ENCODE data around the gene P2RX3. TPM values are rescaled to one million over a fixed set of nuclear protein-coding genes. Genes with fewer than 3 reads are reported as not detected.

Gene P2RX3
- total RNA-seq, 2 experiments from 2014 or later: not detected

GRCh38 chr11:57410287-57410686 is 72.1 kb downstream of the P2RX3 start:
- Mint-ChIP-seq H3K9me3 (ENCODE audit: insufficient read depth) (no peaks in the 10 kb centered on the region), H3K4me3 (no peak overlapping the region), H3K27ac (no peak overlapping the region), H3K36me3 (ENCODE audit: low read depth) (peaks cover 82% of the 10 kb centered on the region), H3K4me1 (ENCODE audit: low read depth) (peaks cover 32% of the 10 kb centered on the region), H3K27me3 (ENCODE audit: low read depth) (no peaks in the 10 kb centered on the region)
- CTCF ChIA-PET: interaction anchor here (1.0 kb wide), 1 partner anchor 47 kb away, joined by 3 read pairs; no protein-coding TSS in a partner anchor
- ATAC-seq: no peak
- no peak for DNase-seq
- POLR2A ChIA-PET: no interaction called here

- no peak overlapping the region for H3K4me3 Mint-ChIP-seq
- peaks cover 77% of the 10 kb centered on the region for H3K36me3 Mint-ChIP-seq (ENCODE audit: low read depth)
- H3K4me1 Mint-ChIP-seq (ENCODE audit: low read depth): peaks cover 8% of the 10 kb centered on the region
- ChIA-PET POLR2A (interaction anchor here (0.6 kb wide), 1 partner anchor 13 kb away, joined by 3 read pairs; no protein-coding TSS in a partner anchor), CTCF (no interaction called here)
- no peaks in the 10 kb centered on the region for H3K9me3 Mint-ChIP-seq (ENCODE audit: insufficient read depth)
- ATAC-seq (no peak), DNase-seq (no peak)
- H3K27me3 Mint-ChIP-seq (ENCODE audit: low read depth): no peaks in the 10 kb centered on the region
- peak overlapping the region; percentile 12 for H3K27ac Mint-ChIP-seq
These were observed 75.5 kb downstream of the P2RX3 start for GRCh38 chr11:57413681-57414080.

- ATAC-seq (no peak), DNase-seq (no peak)
- POLR2A ChIA-PET: no interaction called here
- Mint-ChIP-seq H3K27me3 (ENCODE audit: low read depth) (no peaks in the 10 kb centered on the region), H3K9me3 (ENCODE audit: insufficient read depth) (no peaks in the 10 kb centered on the region), H3K4me3 (no peak overlapping the region), H3K36me3 (ENCODE audit: low read depth) (peaks cover 75% of the 10 kb centered on the region), H3K27ac (no peak overlapping the region), H3K4me1 (ENCODE audit: low read depth) (peaks cover 8% of the 10 kb centered on the region)
- CTCF ChIA-PET: no interaction called here
These were observed 76.6 kb downstream of the P2RX3 start for GRCh38 chr11:57414612-57415212.

DNA sequence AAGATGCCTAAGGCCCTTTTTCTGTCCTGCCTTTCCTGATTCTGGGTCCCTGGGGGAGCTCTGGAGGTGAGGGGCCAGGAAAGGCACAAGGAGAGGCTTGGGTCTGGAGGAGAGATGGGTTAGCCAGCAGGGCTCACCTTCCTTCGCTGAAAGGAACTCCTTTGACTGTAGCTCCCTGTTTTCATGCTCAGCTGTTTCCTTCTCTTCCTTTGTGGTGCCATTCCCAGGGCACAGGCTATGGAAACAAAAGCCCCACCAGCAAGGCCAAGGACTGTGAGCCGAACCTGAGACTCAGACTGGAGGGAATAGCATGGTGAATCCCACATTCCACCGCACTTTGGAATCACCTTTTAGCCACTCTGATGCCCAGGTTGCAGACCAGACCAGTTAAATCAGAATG is 78.3 kb downstream of the P2RX3 start:
- Mint-ChIP-seq H3K36me3 (ENCODE audit: low read depth) (peaks cover 79% of the 10 kb centered on the region), H3K27ac (no peak overlapping the region), H3K4me1 (ENCODE audit: low read depth) (peaks cover 17% of the 10 kb centered on the region), H3K9me3 (ENCODE audit: insufficient read depth) (no peaks in the 10 kb centered on the region), H3K4me3 (no peak overlapping the region), H3K27me3 (ENCODE audit: low read depth) (no peaks in the 10 kb centered on the region)
- POLR2A ChIA-PET: no interaction called here
- DNase-seq: no peak
- ATAC-seq: no peak
- CTCF ChIA-PET: interaction anchor here (0.9 to 1.3 kb wide), 3 partner anchors 9 to 111 kb away, joined by 3 to 5 read pairs (median 4); no protein-coding TSS in a partner anchor

- POLR2A ChIA-PET: no interaction called here
These were observed 78.9 kb downstream of the P2RX3 start for GRCh38 chr11:57417056-57417455.

DNA sequence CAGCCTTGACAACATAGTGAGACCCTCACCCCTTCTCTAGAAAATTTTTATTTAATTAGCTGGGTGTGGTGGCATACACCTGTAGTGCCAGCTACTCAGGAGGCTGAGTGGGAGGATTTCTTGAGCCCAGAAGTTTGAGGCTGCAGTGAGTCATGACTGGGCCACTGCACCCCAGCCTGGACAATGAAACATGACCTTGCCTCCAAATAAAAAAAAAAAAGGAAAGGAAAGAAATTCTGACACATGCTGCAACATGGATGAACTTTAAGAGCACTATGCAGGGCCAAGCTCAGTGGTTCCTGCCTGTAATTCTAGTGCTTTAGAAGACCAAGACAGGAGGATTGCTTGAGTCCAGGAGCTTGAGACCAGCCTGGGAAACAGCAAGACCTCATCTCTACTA is 80.0 kb downstream of the P2RX3 start:
- DNase-seq (no peak), ATAC-seq (no peak)
- CTCF ChIA-PET: interaction anchor here (1.2 to 1.6 kb wide), 2 partner anchors 39 to 62 kb away, joined by 3 read pairs; no protein-coding TSS in a partner anchor
- POLR2A ChIA-PET: interaction anchor here (0.6 to 1.5 kb wide), 5 partner anchors 8 to 127 kb away, joined by 3 to 5 read pairs (median 3); no protein-coding TSS in a partner anchor
- H3K27me3 Mint-ChIP-seq (ENCODE audit: low read depth): no peaks in the 10 kb centered on the region
- H3K4me1 Mint-ChIP-seq (ENCODE audit: low read depth): peaks cover 34% of the 10 kb centered on the region
- no peak overlapping the region for H3K4me3 Mint-ChIP-seq
- no peaks in the 10 kb centered on the region for H3K9me3 Mint-ChIP-seq (ENCODE audit: insufficient read depth)
- no peak overlapping the region for H3K27ac Mint-ChIP-seq
- peaks cover 86% of the 10 kb centered on the region for H3K36me3 Mint-ChIP-seq (ENCODE audit: low read depth)

More at GRCh38 chr11:57417056-57417455, 78.9 kb downstream of the P2RX3 start:
- H3K27me3 Mint-ChIP-seq (ENCODE audit: low read depth): no peaks in the 10 kb centered on the region
- ATAC-seq: no peak
- no peak for DNase-seq
- H3K4me3 Mint-ChIP-seq: no peak overlapping the region
- no peak overlapping the region for H3K27ac Mint-ChIP-seq
- peaks cover 81% of the 10 kb centered on the region for H3K36me3 Mint-ChIP-seq (ENCODE audit: low read depth)
- H3K9me3 Mint-ChIP-seq (ENCODE audit: insufficient read depth): no peaks in the 10 kb centered on the region
- H3K4me1 Mint-ChIP-seq (ENCODE audit: low read depth): peaks cover 23% of the 10 kb centered on the region
- CTCF ChIA-PET: interaction anchor here (0.9 to 1.6 kb wide), 3 partner anchors 9 to 110 kb away, joined by 3 to 4 read pairs (median 3); no protein-coding TSS in a partner anchor

DNA sequence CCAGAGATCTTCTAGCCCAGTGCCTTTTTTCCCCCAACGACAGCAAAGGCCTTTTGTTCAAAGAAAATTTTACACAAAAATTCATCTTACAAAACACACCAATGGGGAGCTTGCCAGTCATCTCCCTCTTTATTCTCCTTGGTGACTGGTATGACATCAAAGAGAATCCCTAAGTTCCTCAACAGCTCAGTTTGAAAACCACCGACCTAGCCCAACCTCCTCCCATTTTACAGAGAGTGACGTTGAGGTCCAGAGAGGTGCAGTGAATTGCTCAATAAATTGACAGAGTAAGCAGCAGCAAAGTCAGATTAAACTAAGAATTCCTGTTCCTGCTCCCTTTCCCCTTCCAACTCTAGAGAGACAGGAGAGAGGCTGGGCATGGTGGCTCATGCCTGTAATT is 81.0 kb downstream of the P2RX3 start:
- ChIA-PET CTCF (interaction anchor here (1.2 kb wide), 1 partner anchor 61 kb away, joined by 3 read pairs; no protein-coding TSS in a partner anchor), POLR2A (interaction anchor here (1.5 kb wide), 1 partner anchor 13 kb away, joined by 5 read pairs; no protein-coding TSS in a partner anchor)
- ATAC-seq (no peak), DNase-seq (no peak)
- H3K36me3 Mint-ChIP-seq (ENCODE audit: low read depth): peaks cover 86% of the 10 kb centered on the region
- no peaks in the 10 kb centered on the region for H3K27me3 Mint-ChIP-seq (ENCODE audit: low read depth)
- peaks cover 42% of the 10 kb centered on the region for H3K4me1 Mint-ChIP-seq (ENCODE audit: low read depth)
- no peak overlapping the region for H3K4me3 Mint-ChIP-seq
- no peaks in the 10 kb centered on the region for H3K9me3 Mint-ChIP-seq (ENCODE audit: insufficient read depth)
- peak overlapping the region; percentile 20 for H3K27ac Mint-ChIP-seq

DNA sequence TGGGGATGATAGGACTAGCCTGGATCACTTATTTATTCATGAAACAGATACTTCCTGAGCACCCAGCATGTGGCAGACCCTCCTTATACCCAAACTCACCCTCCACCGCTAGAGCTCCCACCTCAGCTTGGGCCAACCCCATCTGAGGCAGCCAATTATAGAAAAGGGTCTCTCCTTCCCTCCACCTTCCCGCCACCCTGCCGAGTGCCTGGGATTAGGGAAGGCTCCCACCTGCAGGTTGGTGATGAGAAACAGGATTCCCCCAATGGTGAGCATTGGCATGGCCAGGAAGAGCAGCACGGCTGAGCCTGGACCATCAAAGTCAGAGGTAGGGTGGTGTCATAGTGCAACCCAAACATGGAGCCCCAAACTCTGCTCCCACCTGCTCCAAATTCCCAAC is 82.9 kb downstream of the P2RX3 start:
- ChIA-PET CTCF (interaction anchor here (0.7 to 1.7 kb wide), 4 partner anchors 37 to 106 kb away, joined by 3 to 5 read pairs (median 4); partner anchors contain the start of gene RTN4RL2), POLR2A (no interaction called here)
- no peak overlapping the region for H3K27ac Mint-ChIP-seq
- peaks cover 85% of the 10 kb centered on the region for H3K36me3 Mint-ChIP-seq (ENCODE audit: low read depth)
- no peaks in the 10 kb centered on the region for H3K27me3 Mint-ChIP-seq (ENCODE audit: low read depth)
- no peaks in the 10 kb centered on the region for H3K9me3 Mint-ChIP-seq (ENCODE audit: insufficient read depth)
- DNase-seq: no peak
- ATAC-seq: no peak
- peaks cover 55% of the 10 kb centered on the region for H3K4me1 Mint-ChIP-seq (ENCODE audit: low read depth)
- no peak overlapping the region for H3K4me3 Mint-ChIP-seq

DNA sequence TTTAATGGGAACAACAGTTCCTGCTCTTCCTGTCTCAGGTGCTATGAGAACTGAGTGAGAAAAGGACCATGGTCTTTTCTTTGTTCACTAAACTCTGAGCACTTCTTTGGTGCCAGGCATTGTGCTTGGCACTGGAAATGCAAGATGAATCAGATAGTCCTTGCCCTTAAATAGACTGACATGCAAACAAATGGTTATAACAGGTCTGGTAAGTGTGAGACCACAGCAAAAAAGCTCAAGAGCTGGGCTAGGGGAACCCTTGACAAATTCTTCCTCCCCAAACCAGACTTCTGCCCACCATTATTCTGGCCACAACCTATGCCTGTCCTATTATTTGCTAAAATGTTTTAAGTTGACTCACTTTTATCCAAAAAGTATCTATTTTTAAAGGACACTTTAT is 83.7 kb downstream of the P2RX3 start:
- H3K27me3 Mint-ChIP-seq (ENCODE audit: low read depth): no peaks in the 10 kb centered on the region
- no peaks in the 10 kb centered on the region for H3K9me3 Mint-ChIP-seq (ENCODE audit: insufficient read depth)
- peaks cover 61% of the 10 kb centered on the region for H3K4me1 Mint-ChIP-seq (ENCODE audit: low read depth)
- ChIA-PET CTCF (interaction anchor here (1.0 to 1.3 kb wide), 2 partner anchors 37 to 39 kb away, joined by 3 to 5 read pairs; partner anchors contain the start of gene RTN4RL2), POLR2A (no interaction called here)
- DNase-seq (no peak), ATAC-seq (no peak)
- no peak overlapping the region for H3K4me3 Mint-ChIP-seq
- H3K27ac Mint-ChIP-seq: peak overlapping the region; percentile 21
- H3K36me3 Mint-ChIP-seq (ENCODE audit: low read depth): peaks cover 84% of the 10 kb centered on the region

Other genes with a start within 250 kb of the P2RX3 start
- gene LRRC55, start 156.4 kb upstream of the P2RX3 start, total RNA-seq: not detected
- not detected for gene APLNR, start 101.1 kb upstream of the P2RX3 start, total RNA-seq
- gene TNKS1BP1, start 13.4 kb upstream of the P2RX3 start, total RNA-seq: 10 to 100 TPM; 10.5 to 10.9 TPM
- gene SSRP1, start 2.5 kb upstream of the P2RX3 start, total RNA-seq: 100 to 1,000 TPM; 185 to 191 TPM
- gene PRG3, start 42.8 kb downstream of the P2RX3 start, total RNA-seq: not detected
- under 1 TPM in 1 of 2 experiments, not detected in 1; 0.26 TPM for gene PRG2, start 52.3 kb downstream of the P2RX3 start, total RNA-seq
- 100 to 1,000 TPM; 103 to 120 TPM for gene SLC43A3, start 88.8 kb downstream of the P2RX3 start, total RNA-seq
- under 1 TPM; 0.47 to 0.57 TPM for gene RTN4RL2, start 122.2 kb downstream of the P2RX3 start, total RNA-seq
- 10 to 100 TPM; 26.4 to 28.4 TPM for gene SLC43A1, start 177.3 kb downstream of the P2RX3 start, total RNA-seq
- gene TIMM10, start 192.4 kb downstream of the P2RX3 start, total RNA-seq: 10 to 100 TPM; 65.4 to 65.8 TPM
- gene SMTNL1, start 199.2 kb downstream of the P2RX3 start, total RNA-seq: not detected
- gene UBE2L6, start 229.3 kb downstream of the P2RX3 start, total RNA-seq: 100 to 1,000 TPM; 222 to 232 TPM